Keratinocyte (primary cell): ENCODE data around the gene ACBD7. TPM values are rescaled to one million over a fixed set of nuclear protein-coding genes. Genes with fewer than 3 reads are reported as not detected.

Source experiments
- DNase-seq: peaks from one replicate; pipeline ENCODE4 v3.0.0-alpha.2; 2011; ENCODE audit warnings: low read depth, missing footprints, low spot score
- FAIRE-seq: peaks from 2 replicates; lab custom pipeline; 2011; peaks lifted over from hg19 to GRCh38; lab: Jason Lieb, UNC
- H2AFZ ChIP-seq: 2 replicates; pipeline ENCODE4 v1.6.0; 2012; ENCODE audit warnings: low read length, control low read depth, inconsistent platforms; ENCODE audit not compliant: control insufficient read depth
- H3K27ac ChIP-seq: 2 replicates; pipeline ENCODE4 v1.5.1; 2011; ENCODE audit warnings: low read length; ENCODE audit not compliant: control insufficient read depth, insufficient read depth
- H3K27me3 ChIP-seq: 3 replicates; pipeline ENCODE4 v1.6.0; 2011; ENCODE audit warnings: low read length; ENCODE audit not compliant: control insufficient read depth, insufficient read depth; ENCODE audit errors: extremely low read depth
- H3K36me3 ChIP-seq, 2 experiments: 2 replicates in 1 of 2; 3 replicates in 1 of 2; pipeline ENCODE4 v1.5.1; 2011; ENCODE audit warnings: low read length in 2 of 2, mild to moderate bottlenecking in 1 of 2; ENCODE audit not compliant: control insufficient read depth in 2 of 2, insufficient read depth in 2 of 2; ENCODE audit errors: extremely low read depth in 1 of 2
- H3K4me1 ChIP-seq: 3 replicates; pipeline ENCODE4 v1.5.1; 2011; ENCODE audit warnings: low read length; ENCODE audit not compliant: control insufficient read depth, insufficient read depth; ENCODE audit errors: extremely low read depth
- H3K4me2 ChIP-seq: 3 replicates; pipeline ENCODE4 v1.6.0; 2011; ENCODE audit warnings: low read depth, low read length; ENCODE audit not compliant: control insufficient read depth, insufficient read depth; ENCODE audit errors: extremely low read depth
- H3K4me3 ChIP-seq, 3 experiments: fragments of 200-600 bp in 1 of 3; sonication (generic) in 1 of 3; 2 replicates in 2 of 3; 3 replicates in 1 of 3; pipeline ENCODE4 v1.5.1; 2011 to 2016; ENCODE audit warnings: low read length in 3 of 3, mild to moderate bottlenecking in 3 of 3, control low read depth in 2 of 3, inconsistent platforms in 1 of 3, low read depth in 1 of 3, mixed read lengths in 1 of 3, mixed run types in 1 of 3, moderate library complexity in 1 of 3; ENCODE audit not compliant: control insufficient read depth in 2 of 3, insufficient read depth in 2 of 3; ENCODE audit errors: extremely low read depth in 1 of 3
- H3K79me2 ChIP-seq: 2 replicates; pipeline ENCODE4 v1.6.0; 2012; ENCODE audit warnings: low read length; ENCODE audit not compliant: control insufficient read depth, insufficient read depth
- H3K9ac ChIP-seq: 3 replicates; pipeline ENCODE4 v1.6.0; 2011; ENCODE audit warnings: low read length; ENCODE audit not compliant: control insufficient read depth, insufficient read depth; ENCODE audit errors: extremely low read depth
- H3K9me1 ChIP-seq: 3 replicates; pipeline ENCODE4 v1.6.0; 2011; ENCODE audit warnings: low read length; ENCODE audit not compliant: control insufficient read depth, insufficient read depth; ENCODE audit errors: extremely low read depth
- H3K9me3 ChIP-seq: 2 replicates; pipeline ENCODE4 v1.5.1; 2012; ENCODE audit warnings: low read depth, low read length; ENCODE audit not compliant: control insufficient read depth
- H4K20me1 ChIP-seq: 3 replicates; pipeline ENCODE4 v1.6.0; 2011; ENCODE audit warnings: low read length; ENCODE audit not compliant: control insufficient read depth, insufficient read depth; ENCODE audit errors: extremely low read depth
- CTCF ChIP-seq, 3 experiments: IDR thresholded peaks in 1 of 3; conservative IDR thresholded peaks in 1 of 3; optimal IDR thresholded peaks in 1 of 3; 2 replicates in 2 of 3; 3 replicates in 1 of 3; pipeline versions ENCODE3 to v1.5.1; 2011; ENCODE audit warnings: low read length in 3 of 3, mild to moderate bottlenecking in 3 of 3, moderate library complexity in 2 of 3, control low read depth in 1 of 3, inconsistent platforms in 1 of 3; ENCODE audit not compliant: insufficient read depth in 2 of 3; ENCODE audit errors: extremely low read depth in 1 of 3
- EZH2 ChIP-seq: IDR thresholded peaks from one replicate; pipeline ENCODE4 v1.6.1; 2012; ENCODE audit warnings: inconsistent platforms, mild to moderate bottlenecking, low read length, moderate library complexity
- dilution Hi-C: fragments of 300-500 bp; cut with MboI; formaldehyde crosslinking; loops from one replicate; pipeline ENCODE4 v1.7.0; 2020; ENCODE audit warnings: low sequenced_read_pairs; ENCODE audit not compliant: extremely low pct_ligation_motif_present
- polyA plus RNA-seq, 5 experiments: library from polyadenylated mRNA; depleted of rRNA in 3 of 5; stranded (reverse) in 3 of 5; stranded (forward) in 1 of 5; unstranded in 1 of 5; fragments of >200 nt; gene quantifications; 1 replicate in 1 of 5; 2 replicates in 3 of 5; 3 replicates in 1 of 5; pipeline versions ENCODE4 v1.2.1 to v1.2.3, GENCODE V29; 2011 to 2012; ENCODE audit warnings: missing spikeins in 2 of 5, low read depth in 1 of 5, low replicate concordance in 1 of 5

ACBD7 gene
- polyA plus RNA-seq, 1 donor (not counting 4 experiments of a cell fraction or from before 2014, with no cell fraction given) = 0.20 TPM

GRCh38 chr10:15103513-15103912, 14.9 kb upstream of the ACBD7 start:
- TF ChIP-seq EZH2 (no peak), CTCF (optimal IDR thresholded peaks at IDR 0.05 in 1 of 3, IDR thresholded peaks at IDR 0.05 in 1 of 3, conservative IDR thresholded peaks at IDR 0.05 in 1 of 3; ENCODE audit: extremely low read depth in 1 of 3, insufficient read depth in 2 of 3, low read length in 3 of 3) (no peak)
- Histone ChIP-seq H3K27me3 (no peaks in the 10 kb centered on the region), H3K9me1 (no peaks in the 10 kb centered on the region), H3K9ac (no peak overlapping the region), H3K9me3 (no peaks in the 10 kb centered on the region), H3K36me3 (peaks cover 17 to 27% of the 10 kb centered on the region in 2 experiments), H3K4me3 (no peak overlapping the region), H3K4me2 (no peak overlapping the region), H2AFZ (no peak overlapping the region), H4K20me1 (peaks cover 3% of the 10 kb centered on the region), H3K79me2 (peaks cover 42% of the 10 kb centered on the region), H3K4me1 (peaks cover 8% of the 10 kb centered on the region), H3K27ac (no peak overlapping the region)
- DNase-seq (no peak), FAIRE-seq (no peak)
- dilution Hi-C loops = no loop called here

DNA sequence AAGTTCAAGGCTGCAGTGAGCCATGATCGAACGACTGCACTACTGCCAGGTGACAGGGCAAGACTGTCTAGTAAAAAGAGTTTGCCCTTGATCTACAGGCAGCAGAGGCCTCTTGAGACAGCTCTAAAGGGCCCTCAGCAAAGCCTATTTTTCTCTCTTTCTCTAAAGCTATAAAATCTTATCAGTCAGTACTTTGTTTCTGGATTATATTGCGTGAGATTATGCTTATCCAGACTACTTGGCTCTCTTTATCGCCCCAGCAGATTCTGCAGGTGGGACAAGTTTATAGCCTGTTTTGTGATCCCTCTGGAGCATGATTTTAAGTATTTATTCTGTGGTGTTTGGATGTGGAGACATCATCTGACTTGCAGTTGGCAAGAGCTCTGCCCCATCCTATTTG, 11.3 kb upstream of the ACBD7 start:
- Histone ChIP-seq H4K20me1 (peaks cover 3% of the 10 kb centered on the region), H3K36me3 (peaks cover 17 to 23% of the 10 kb centered on the region in 2 experiments), H3K4me1 (peaks cover 13% of the 10 kb centered on the region), H3K4me2 (no peak overlapping the region), H3K9me3 (no peaks in the 10 kb centered on the region), H2AFZ (no peak overlapping the region), H3K9me1 (no peaks in the 10 kb centered on the region), H3K79me2 (peaks cover 54% of the 10 kb centered on the region), H3K9ac (no peak overlapping the region), H3K27ac (no peak overlapping the region), H3K4me3 (no peak overlapping the region), H3K27me3 (no peaks in the 10 kb centered on the region)
- TF ChIP-seq CTCF (optimal IDR thresholded peaks at IDR 0.05 in 1 of 3, IDR thresholded peaks at IDR 0.05 in 1 of 3, conservative IDR thresholded peaks at IDR 0.05 in 1 of 3; ENCODE audit: extremely low read depth in 1 of 3, insufficient read depth in 2 of 3, low read length in 3 of 3) = no peak
- no peak for TF ChIP-seq EZH2
- dilution Hi-C loops = no loop called here
- FAIRE-seq (no peak), DNase-seq (no peak)
